HG03469 (cell line): ENCODE results near the gene ABCA4.

Source experiments
- ATAC-seq: cut with Tn5 transposase; IDR thresholded peaks from one replicate; pipeline ENCODE4 v1.9.1; 2021; ENCODE audit warnings: mild to moderate bottlenecking, moderate library complexity, moderate number of reproducible peaks; ENCODE audit not compliant: unreplicated experiment

Gene ABCA4

GRCh38 chr1:94056996-94057395, 64.0 kb downstream of the ABCA4 start:
- ATAC-seq = no peak

- no peak for ATAC-seq
Observed at GRCh38 chr1:94056171-94056570, 64.8 kb downstream of the ABCA4 start.

GRCh38 chr1:94055459-94056122, 65.4 kb downstream of the ABCA4 start:
- no peak for ATAC-seq

- ATAC-seq = no peak
Observed at GRCh38 chr1:94050675-94051074, 70.3 kb downstream of the ABCA4 start.

GRCh38 chr1:94050254-94050653, 70.7 kb downstream of the ABCA4 start:
- no peak for ATAC-seq

GRCh38 chr1:94049791-94050190, 71.2 kb downstream of the ABCA4 start:
- ATAC-seq = no peak

- ATAC-seq = no peak
Observed at GRCh38 chr1:94048413-94049164, 72.4 kb downstream of the ABCA4 start.

- no peak for ATAC-seq
Observed at GRCh38 chr1:94047949-94048348, 73.0 kb downstream of the ABCA4 start.

- ATAC-seq = no peak
Observed at GRCh38 chr1:94045465-94046056, 75.4 kb downstream of the ABCA4 start.

- ATAC-seq = no peak
Observed at GRCh38 chr1:94044891-94045290, 76.1 kb downstream of the ABCA4 start.

- ATAC-seq = no peak
Observed at GRCh38 chr1:94044290-94044790, 76.6 kb downstream of the ABCA4 start.

- ATAC-seq = no peak
Observed at GRCh38 chr1:94043738-94044289, 77.1 kb downstream of the ABCA4 start.

- ATAC-seq = no peak
Observed at GRCh38 chr1:94042388-94042787, 78.6 kb downstream of the ABCA4 start.

- ATAC-seq = no peak
Observed at GRCh38 chr1:94039871-94040569, 80.9 kb downstream of the ABCA4 start.

- no peak for ATAC-seq
Observed at GRCh38 chr1:94039514-94039870, 81.5 kb downstream of the ABCA4 start.

- no peak for ATAC-seq
Observed at GRCh38 chr1:94038511-94038910, 82.4 kb downstream of the ABCA4 start.

- no peak for ATAC-seq
Observed at GRCh38 chr1:94037392-94038229, 83.3 kb downstream of the ABCA4 start.

- no peak for ATAC-seq
Observed at GRCh38 chr1:94036730-94037129, 84.2 kb downstream of the ABCA4 start.

- no peak for ATAC-seq
Observed at GRCh38 chr1:94033849-94034248, 87.1 kb downstream of the ABCA4 start.

GRCh38 chr1:94032637-94033036, 88.3 kb downstream of the ABCA4 start:
- no peak for ATAC-seq
